NCI-H2029 (cell line): ENCODE data around the gene CRHR2.
"Not testable (repeated sequence)": the region's sequence is repeated elsewhere in the genome, so short reads cannot be mapped to it uniquely, and the experiment has no call there.

Experiments
- DNase-seq: peaks from one replicate; lab custom pipeline; 2025; lab: John Stamatoyannopoulos, UW

CRHR2 gene

DNA sequence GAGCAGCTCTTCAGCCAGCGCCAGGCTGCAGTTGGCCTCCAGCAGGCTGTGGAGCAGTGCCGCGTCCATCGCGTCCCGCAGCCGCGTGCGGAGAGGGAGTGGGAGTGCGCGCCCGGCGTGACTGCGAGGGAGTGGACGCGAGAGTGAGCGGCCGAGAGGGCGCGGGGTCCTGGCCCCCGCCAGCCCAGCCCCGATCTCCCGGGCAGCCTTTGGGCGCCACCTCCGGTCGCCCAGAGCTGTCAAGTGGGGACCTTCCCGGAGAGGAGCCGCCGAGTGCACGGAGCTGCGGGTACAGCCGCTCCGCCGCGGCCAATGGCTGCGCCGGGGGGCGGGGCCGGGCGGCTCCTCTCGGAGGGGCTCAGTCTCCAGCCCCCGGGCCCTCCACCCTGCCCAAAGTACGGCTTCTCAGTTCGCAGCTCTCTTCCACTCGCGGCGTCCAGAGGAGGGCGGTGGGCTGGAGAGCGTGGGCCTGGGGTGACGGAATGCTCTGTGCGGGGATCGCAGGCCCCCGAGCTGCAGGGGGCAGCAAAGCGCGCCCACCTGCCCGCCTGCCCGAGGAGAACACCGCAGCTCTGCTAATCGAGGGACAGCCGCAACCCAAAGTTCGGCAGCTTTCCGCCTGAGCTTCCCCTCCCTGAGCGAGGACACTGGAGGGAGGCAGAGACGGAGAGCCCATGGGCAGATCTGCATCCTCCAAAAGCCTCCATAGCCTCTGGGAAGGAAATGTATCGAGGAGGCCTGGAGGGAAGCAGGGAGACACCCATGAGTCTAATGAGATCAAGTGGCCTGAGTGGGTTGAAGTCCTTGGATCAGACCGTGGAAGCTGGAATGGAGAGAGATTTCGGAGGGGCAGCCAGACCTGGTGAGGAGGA is at the start of gene CRHR2:
TSS of gene CRHR2 (minus strand) at position 245 of the 872 bp plus-strand sequence. CDS start at position 69, 176 bp downstream.
- DNase-seq = no peak

DNA sequence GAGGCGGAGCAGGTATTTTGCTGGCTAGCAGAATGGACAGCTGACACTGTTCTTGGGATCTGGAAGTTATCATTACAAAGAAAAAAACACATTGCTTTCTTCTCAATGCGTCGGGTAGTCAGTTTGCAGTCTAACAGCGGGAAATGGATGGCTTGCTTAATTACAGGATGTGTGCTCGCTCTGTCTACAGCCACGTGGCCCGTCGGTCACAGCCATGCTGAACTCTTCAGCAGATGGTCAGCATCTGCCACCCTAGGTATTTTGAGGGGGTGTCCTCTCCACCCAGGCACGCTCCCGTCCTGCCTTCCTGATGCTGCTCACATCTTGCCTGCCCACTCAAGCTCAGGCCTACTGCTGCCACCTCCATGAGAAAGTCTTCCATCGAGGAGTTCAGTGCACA is 49.3 kb upstream of the CRHR2 start:
- DNase-seq = no peak

DNA sequence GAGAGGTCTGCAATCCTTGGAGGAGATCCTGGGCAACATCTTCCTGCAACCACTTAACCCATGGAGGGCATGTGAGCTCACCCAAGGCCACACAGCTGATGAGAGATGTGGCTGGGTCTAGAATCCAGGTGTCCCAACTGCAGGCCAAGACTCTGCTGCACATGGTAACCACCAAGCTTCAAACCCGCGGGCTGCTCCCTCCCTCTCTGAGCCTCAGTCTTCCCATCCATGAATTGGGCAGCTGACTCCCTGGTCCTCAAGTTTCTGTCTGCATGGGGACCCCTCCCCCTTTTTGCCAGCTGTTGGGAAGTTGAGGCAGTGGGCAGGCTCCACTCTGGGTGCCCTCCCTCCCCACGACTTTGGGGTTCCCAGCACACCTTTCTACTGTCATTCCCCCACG is 48.7 kb upstream of the CRHR2 start:
- DNase-seq = no peak

DNA sequence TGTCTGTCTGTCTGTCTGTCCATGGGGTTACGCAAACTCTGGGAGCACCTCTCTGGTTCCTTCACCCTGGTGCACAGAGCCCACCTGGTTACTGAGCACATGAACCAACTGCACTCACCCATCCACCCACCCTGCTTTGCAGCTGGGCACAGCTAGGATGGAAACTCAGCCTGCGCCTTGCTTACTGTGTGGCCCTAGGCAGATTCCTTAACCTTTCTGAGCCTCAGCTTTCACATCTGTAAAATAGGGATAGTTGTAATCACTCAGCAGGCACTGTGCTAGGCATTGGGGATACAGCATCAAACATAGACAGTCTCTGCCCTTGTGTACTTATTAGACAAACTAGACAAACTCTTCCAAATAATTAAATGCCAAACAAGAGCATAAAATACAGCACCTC is 47.8 kb upstream of the CRHR2 start:
- DNase-seq = no peak

DNA sequence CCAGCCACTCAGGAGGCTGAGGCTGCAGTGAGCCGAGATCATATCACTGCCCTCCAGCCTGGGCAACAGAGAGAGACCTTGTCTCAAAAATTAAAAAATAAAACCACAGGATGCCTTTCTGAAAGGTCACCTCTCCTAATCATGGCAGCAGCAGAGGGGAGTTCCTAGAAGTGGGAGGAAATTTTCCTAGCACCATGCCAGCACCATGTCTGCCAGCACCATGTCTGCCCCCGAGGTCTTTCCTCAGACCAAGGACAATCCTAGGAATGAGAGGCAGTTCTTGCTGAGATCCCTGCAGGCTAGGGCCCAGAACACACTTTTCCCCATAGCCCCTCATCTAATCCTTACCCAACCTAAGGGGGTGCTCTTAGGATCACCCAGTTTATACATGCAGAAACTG is 47.4 kb upstream of the CRHR2 start:
- DNase-seq = no peak

DNA sequence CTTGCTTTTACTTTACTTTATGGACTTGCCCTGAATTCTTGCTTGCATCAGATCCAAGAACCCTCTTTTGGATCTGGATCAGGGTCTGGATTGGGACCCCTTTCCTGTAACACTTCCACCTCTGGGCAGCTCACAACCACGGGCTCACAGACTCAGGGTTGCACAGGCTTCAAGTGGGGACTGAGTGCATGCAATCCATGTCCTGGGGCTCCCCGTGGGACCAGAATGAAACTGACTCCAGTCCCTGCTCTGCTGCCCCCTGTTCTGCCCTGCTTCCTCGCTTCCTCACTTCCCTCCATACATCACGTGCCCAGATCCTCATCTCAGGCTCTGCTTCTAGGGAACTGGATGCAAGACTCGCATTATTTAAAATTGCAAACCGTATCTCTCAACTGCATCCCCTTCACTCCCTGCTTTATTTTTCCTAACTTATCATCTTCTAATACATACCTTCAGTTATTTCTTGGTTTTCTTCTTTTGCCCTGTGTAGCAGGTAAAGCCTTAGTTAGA is 46.4 kb upstream of the CRHR2 start:
- no peak for DNase-seq

DNA sequence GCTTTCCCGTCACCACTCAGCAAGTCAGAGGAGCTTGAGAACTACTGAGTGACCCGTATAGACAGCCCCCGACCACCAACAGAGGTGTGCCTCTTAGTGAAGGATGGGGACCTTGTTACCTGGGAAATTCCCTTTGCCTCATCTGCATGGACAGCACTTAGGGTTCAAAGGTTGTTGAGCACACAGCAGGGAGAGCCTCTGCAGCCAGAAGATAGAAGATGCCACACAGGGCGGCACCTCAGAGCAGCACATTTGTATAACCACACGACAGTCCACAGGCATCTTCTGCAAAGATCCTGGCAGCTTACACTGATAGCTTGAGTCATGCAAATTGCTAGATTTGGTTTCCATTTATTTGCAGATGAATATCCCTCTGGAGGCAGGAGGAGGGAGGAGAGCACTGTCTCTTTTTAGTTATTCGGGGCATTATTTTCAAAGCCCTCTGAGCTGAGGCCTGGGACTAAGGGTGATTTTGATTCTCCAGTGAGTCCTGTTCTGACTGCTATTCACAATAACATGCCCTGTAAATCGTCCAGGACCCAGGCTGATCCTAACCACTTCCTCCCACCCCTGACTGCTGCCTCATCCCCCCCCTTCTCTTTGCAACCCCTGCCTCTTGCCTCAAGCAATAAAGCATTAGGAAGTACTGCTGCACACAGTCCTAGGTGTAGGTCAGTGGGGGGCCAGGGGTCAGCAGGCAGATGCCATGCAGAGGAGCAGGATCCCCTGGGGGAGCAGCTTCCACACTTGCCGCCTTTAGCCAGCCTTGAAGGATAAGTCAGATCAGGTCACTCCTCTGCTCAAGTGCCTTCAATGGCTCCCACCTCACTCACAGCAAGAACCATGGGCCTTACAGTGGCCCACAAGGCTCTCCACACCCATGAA is 45.0 kb upstream of the CRHR2 start:
- DNase-seq = no peak

DNA sequence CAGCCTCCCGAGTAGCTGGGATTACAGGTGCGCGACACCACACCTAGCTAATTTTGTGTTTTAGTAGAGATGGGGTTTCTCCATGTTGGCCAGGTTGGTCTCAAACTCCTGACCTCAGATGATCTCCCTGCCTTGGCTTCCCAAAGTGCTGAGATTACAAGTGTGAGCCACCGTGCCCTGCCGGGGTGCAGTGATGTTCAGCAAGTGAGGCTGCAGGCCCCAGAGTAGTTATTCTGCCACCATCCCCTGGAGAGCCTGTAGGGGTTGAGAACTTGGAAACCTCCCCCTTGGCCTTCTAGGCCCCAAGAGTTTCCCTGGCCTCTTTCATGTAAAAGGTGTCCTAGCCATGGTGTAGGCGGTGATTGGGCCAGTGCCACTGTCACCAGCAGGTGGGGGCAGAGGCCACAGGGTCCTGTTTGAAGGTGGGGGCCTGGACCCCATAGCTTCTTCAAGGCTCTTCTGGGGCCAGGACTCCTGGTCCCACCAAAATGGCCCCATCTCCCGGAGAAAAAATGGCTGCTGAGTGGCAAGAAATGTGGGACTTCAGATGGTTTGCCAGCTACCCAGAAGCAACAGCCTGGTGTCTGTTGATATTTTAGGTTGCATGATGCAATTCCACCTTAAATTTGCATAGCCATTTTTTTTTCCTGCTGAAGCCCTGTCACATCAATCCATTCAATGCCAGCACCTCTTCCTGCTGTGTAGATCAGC is 44.2 kb upstream of the CRHR2 start:
- DNase-seq = no peak

DNA sequence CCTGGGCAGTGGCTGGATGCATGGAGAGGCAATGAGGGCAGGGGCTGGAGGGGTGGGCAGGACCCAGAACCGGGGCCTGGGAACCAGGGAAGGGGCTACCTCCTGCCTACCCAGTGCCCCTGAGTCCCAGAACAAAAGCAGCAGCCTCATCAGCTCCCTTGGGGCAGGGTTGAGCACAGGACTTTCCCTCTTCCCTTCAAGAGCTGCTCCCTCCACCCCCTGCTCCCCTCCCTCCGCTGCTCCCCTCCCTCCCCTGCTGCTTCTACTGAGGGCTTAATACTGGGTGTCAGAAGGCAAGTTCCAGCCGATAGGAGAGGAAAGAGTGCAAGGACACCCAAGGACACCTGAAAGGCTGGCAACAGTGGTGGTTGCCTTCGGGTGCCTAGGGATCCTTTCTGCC is 41.5 kb upstream of the CRHR2 start:
- DNase-seq = no peak

DNA sequence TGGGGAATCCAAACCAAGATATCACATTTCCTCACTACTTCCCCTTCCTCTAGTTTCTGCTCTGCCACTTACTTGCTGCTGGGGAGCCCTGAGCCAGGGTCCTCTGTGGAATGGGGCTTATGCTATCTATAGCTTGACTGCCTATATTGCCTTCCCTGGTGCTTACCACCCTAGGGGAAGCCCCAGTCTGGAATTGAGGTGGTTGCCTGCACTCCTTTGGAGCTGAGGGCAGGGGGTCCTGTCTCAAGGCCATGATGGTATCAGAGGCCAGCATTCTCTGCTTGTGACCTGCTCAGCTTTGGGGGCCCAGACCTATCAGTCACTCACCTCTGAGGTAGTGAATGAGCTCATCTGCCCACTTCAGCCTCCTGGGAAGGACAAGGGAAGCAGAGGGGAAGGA is 40.4 kb upstream of the CRHR2 start:
- DNase-seq = no peak

DNA sequence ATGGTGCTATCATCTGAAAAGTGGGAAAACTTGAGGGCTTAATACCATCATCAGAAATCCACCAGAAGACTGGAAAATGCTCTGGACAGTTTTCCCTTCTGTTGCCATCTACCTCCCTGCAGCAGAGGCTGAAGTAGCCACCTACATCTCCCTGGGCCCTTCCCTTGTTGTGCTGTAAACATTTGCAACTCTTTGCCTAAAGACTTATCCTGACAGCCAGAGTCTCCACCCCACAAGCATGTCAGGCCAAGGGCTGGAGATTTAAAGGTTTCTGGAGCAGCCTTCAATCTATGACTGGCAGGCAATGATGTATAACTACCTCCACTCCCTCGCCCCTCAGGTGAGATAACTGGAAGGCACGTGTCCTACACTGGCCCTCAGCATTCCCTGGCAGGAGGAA is 39.9 kb upstream of the CRHR2 start:
- DNase-seq = no peak

DNA sequence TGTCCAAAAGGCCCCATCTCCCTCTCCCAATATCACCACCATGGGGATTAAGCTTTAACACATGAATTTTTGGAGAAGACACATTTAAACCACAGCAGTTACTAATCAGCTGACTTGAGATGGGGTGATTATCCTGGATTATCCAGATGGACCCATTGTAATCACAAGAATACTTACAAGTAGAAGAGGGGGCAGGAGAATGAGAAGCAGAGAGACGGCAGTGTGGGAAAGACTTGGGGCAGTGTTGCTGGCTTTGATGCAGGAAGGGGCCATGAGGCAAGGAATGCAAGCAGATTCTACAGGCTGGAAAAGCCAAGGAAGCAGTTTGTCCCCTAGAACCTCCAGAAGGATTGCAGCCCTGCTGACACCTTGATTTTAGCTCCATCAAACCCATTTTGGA is 39.0 kb upstream of the CRHR2 start:
- no peak for DNase-seq

DNA sequence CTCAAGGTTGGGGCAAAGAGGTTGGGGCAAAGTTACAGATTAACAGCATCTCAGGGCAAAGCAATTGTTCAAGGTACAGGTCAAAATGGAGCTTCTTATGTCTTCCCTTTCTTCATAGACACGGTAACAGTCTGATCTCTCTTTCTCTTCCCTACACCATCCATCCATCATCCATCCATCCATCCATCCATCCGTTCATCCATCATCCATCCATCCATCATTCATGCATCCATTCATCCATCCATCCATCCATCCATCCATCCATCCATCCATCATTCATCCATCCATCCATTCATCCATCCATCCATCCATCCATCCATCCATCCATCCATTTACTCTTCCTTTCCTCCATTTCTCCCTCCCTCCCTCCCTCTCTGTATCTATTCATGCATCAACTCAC is 37.2 kb upstream of the CRHR2 start:
- DNase-seq = not testable (repeated sequence)

DNA sequence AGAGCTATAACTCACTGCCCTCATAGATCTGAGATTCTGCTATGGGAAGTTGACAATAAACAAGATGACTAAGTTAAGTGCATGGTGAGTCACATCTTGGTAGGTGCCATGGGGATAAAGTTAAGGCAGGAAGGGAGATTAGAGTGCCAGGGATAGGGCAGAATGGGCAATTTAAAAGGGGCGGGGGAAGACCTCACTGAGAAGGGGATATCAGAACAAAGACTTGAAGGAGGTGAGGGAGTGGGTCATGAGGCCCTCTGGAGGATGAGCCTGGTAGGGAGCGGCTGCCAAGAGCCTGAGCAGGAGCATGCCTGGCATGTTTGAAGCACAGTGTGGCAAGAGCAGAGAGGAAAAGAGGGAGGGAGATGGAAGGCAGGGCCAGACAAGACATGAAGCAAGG is 34.9 kb upstream of the CRHR2 start:
- DNase-seq = no peak

DNA sequence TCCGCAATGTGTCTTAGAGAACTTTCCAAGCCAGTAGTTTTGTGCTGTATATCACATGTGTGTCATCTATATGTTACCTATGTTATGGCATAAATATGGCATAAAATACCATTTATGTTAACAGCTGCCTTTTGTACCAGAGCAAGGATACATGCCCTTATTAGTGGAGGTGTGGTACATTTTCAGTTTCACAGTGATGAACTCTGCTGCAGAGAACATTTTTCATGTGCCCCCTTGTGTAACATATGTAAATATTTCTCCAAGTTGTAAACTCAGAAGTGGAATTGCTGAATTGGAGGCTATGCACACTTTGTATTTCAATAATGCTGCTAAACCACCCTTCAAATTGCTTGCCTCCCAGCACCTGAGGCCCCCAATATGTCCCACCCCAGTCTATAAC is 31.9 kb upstream of the CRHR2 start:
- DNase-seq = no peak

DNA sequence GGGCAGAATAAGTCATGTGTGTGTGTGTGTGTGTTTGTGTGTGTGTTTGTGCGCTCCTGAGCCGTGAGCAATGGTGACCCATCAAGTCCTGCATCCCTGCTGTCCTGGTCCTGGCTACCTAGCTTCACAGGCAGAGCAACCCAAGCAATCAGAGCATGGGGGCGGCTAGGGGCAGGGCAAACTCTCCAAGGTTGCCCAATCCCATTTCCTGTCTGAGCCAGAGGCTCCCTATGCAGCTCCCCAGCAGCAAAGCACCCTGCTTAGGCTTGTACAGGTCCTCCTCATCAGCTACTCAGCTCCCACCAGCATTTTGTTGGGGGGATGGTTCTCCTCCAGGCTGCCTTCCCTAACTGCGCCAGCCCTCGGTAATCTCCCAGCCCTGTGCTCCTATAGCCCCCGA is 31.1 kb upstream of the CRHR2 start:
- DNase-seq = no peak

DNA sequence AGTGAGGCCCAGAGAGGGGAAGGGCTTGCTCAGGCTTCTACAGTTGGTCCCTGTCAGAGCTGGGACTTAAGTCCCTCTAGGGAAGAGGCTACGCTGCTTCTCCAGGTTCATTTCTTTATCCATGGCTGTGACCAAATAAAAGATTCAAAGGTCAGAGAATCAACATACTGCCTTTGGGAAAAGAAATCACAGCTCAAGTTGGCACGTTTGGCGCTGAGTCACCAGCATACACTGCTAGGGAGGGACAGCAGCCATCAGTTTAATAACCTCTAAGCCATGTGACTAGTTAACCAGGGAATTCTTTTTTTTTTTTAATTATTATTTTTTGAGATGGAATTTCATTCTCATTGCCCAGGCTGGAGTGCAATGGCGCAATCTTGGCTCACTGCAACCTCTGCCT is 28.4 kb upstream of the CRHR2 start:
- DNase-seq = no peak

DNA sequence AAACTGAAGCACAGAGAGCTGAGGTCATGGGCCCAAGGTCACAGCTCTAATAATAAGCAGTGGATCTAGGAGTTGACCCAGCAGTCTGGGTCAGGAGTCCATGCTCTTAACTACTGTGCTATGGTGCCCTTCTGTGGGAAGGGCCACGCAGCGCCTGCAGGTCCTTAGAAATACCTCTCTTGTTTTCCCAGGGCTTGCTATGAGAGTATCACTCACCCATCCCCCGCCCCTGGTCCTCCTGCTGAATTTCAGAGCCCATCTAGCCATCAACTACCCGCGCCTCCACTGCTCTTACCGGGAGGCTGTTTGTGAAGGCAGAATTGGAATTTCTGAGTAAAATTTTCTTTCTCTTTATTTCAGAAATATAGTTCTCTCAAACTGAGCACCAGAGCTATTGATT is 27.3 kb upstream of the CRHR2 start:
- DNase-seq = no peak

DNA sequence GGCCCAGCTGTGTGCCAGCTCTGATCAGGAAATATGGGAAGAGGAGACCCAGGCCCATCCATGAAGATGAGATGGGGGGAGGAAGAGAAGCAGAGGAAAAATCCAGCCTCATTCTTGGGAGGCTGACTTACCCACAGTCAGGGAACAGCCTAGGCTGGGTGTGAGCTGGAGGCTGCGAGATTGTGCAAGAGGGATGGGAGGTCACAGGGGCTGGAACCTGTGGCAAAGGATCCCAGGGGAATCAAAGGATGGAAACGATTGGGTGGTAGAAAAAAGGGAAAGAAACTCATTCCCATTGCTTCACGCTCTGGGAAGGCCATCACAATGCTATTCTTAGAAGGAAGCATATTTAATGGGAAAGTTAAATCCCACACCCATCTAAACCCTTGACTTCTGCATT is 26.7 kb upstream of the CRHR2 start:
- no peak for DNase-seq

DNA sequence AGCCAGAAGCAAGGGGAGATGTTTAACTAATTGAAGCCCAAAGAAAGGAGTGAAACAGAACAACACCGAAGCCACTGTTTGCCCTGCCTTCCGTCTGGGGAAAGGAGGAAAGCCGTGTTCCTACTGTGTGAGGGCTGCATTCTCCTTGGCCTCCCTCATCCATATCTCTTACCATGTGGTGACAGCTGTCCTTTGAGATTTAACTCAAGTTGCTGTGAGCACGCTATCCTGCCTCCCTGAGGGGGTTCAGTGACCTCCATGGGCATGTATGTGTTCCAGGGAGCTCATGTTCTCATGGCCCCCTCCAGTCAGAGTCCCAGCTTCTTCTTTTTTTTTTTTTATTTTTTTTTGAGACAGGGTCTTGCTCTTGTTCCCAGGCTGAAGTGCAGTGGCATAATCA is 26.2 kb upstream of the CRHR2 start:
- no peak for DNase-seq

DNA sequence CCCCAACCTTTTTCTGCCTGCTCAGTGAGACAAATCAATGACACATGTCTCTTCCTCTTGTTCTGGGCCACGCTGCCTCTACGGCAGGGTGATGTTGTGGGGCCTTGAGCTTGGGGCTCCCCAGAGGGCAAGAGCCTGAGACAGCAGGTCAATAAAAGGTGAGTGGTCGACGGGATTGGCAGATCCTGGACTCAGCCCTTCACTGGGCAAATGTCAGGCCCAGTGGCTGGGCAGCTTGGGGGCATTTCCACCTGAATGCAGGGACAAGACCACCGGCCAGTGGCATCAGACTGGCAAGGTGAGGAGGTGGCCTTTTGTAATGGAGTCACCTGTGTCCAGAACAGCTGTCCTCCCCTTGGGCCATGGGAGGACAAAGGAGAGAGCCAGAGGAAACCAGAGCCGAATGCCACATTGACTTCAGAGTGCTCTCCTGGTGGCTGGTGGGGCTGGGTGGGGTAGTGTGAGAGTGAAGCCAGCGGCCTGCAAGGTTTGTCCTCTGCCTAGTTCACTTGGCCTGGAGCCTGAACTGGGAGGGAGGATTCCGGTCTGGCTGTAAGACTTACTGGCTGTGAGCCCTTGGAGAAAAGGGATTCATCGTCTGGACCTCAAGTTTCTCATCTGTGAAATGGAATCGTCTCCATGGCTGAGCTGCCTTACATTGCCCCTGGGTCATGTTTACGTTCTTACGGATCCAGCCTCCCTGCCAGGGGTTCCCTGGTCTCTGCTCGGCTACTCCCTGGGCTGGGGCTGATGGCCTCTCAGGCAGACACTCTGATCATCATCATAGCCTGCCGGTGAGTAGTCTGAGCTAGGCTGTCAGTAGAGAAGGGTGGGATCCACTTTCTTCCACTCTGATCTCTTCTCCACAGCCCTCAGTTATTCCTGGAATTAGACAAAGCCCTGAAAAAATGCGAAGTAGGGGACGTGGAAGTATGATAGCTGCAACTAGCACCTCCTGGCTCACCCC is 25.4 kb upstream of the CRHR2 start:
- DNase-seq = no peak
